K562 (cell line): ENCODE measurements around the gene PLEKHF1. TPM values are rescaled to one million over a fixed set of nuclear protein-coding genes. Genes with fewer than 3 reads are reported as not detected.

Experiments used
- STAT5B ChIP-seq: fragments of 250-450 bp; sonication (Bioruptor Pico); IDR thresholded peaks from 2 replicates; pipeline ENCODE4 v1.8.0; 2021; ENCODE audit warnings: mild to moderate bottlenecking, inconsistent platforms
- ZC3H4 ChIP-seq: sonication (generic); formaldehyde crosslinking; IDR thresholded peaks from 2 replicates; pipeline ENCODE4 v1.9.0; 2021; ENCODE audit warnings: missing genetic modification reagents, borderline replicate concordance
- ZNF263 ChIP-seq: sonication (generic); formaldehyde crosslinking; IDR thresholded peaks from 2 replicates; pipeline ENCODE4 v1.8.0; 2022; ENCODE audit warnings: mild to moderate bottlenecking, missing genetic modification reagents, borderline replicate concordance
- ZNF316 ChIP-seq: fragments of 450-650 bp; IDR thresholded peaks from 2 replicates; pipeline ENCODE4 v1.6.1; 2016
- ZNF830 ChIP-seq: fragments of 250-450 bp; sonication (Bioruptor Pico); IDR thresholded peaks from 2 replicates; pipeline ENCODE4 v1.5.0; 2021; ENCODE audit warnings: mild to moderate bottlenecking
- polyA plus RNA-seq, 8 experiments: library from polyadenylated mRNA; depleted of rRNA in 4 of 8; stranded (reverse) in 5 of 8; unstranded in 3 of 8; fragments of >200 nt; fragmentation: Nextera tagmentation in 2 of 8; fragmentation: Illumina TruSeq in 1 of 8; extraction: Ambion mirVana in 2 of 8; extraction: Trizol in 1 of 8; gene quantifications; 2 replicates each; pipeline versions ENCODE4 v1.2.1 to v1.2.3, GENCODE V29; 2011 to 2014; ENCODE audit warnings: inconsistent platforms in 1 of 8, missing spikeins in 1 of 8
- total RNA-seq, 7 experiments: library from RNA; depleted of rRNA in 6 of 7; stranded (reverse); fragments of >200 nt in 6 of 7; fragmentation: Illumina TruSeq in 2 of 7; extraction: Trizol in 2 of 7; gene quantifications; 2 replicates each; pipeline versions ENCODE4 v1.2.1 to v1.2.3, GENCODE V29; 2011 to 2021; ENCODE audit warnings: low replicate concordance in 1 of 7
- TF ChIP-seq, protein P1 (sequence below): fragments of 450-650 bp; conservative IDR thresholded peaks from 2 replicates; pipeline ENCODE4 v1.6.1; 2016; ENCODE audit warnings: missing genetic modification characterization, low read depth, mild to moderate bottlenecking, missing compliant biosample characterization, moderate library complexity
- TF ChIP-seq, protein P2 (sequence below): fragments of 200-800 bp; sonication (Bioruptor generic); IDR thresholded peaks from 2 replicates; pipeline ENCODE4 v1.6.1; 2017; ENCODE audit warnings: missing genetic modification characterization, missing compliant biosample characterization

The PLEKHF1 gene
- total and polyA plus RNA-seq, 9 of the 15 experiments (the other 6 are each of a cell fraction or from before 2014, with no cell fraction given) = 0.07 to 13.4 (median 3.9) TPM; not detected in 1

DNA sequence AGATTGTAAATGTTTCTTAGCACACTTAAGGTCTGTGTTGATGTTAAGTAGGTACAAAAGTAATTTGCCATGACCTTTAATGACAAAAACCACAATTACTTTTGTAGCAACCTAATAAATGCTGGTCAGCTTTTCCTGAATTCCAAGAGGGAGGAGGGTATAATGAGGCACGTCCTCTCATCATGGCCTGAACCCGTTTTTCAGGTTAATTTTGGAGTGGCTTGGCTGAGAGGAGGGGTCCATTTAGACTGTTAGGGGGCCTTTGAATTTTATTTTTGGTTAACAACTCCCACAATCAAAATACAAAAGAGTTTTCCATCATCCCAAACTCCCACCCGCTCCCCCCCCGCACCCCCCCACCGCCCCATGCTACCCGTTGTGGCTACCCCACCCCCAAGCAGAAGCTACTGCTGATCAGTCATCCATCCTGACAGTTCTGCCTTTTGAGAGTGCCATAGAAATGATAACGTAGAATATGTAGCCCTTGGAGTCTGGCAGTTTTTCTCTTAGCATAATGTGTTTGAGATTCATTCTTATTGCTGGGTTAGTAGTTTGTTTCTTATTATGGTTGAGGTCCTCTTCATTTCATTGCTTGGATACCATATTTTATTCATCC is 14.4 kb upstream of the PLEKHF1 start (continued):
- TF ChIP-seq, protein P1, sequence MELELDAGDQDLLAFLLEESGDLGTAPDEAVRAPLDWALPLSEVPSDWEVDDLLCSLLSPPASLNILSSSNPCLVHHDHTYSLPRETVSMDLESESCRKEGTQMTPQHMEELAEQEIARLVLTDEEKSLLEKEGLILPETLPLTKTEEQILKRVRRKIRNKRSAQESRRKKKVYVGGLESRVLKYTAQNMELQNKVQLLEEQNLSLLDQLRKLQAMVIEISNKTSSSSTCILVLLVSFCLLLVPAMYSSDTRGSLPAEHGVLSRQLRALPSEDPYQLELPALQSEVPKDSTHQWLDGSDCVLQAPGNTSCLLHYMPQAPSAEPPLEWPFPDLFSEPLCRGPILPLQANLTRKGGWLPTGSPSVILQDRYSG (tag) = no peak
- TF ChIP-seq ZNF830 (CRISPR knock-in tag) = no peak
- TF ChIP-seq, protein P2, sequence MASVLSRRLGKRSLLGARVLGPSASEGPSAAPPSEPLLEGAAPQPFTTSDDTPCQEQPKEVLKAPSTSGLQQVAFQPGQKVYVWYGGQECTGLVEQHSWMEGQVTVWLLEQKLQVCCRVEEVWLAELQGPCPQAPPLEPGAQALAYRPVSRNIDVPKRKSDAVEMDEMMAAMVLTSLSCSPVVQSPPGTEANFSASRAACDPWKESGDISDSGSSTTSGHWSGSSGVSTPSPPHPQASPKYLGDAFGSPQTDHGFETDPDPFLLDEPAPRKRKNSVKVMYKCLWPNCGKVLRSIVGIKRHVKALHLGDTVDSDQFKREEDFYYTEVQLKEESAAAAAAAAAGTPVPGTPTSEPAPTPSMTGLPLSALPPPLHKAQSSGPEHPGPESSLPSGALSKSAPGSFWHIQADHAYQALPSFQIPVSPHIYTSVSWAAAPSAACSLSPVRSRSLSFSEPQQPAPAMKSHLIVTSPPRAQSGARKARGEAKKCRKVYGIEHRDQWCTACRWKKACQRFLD (CRISPR knock-in tag) = no peak
- TF ChIP-seq STAT5B (CRISPR knock-in tag) = no peak
- TF ChIP-seq ZNF316 = no peak
- no peak for TF ChIP-seq ZNF263 (CRISPR knock-in tag)
- TF ChIP-seq ZC3H4 (CRISPR knock-in tag) = no peak
